GM23338 (cell line): ENCODE measurements around the gene CD300E. TPM values are rescaled to one million over a fixed set of nuclear protein-coding genes. Genes with fewer than 3 reads are reported as not detected.

Experiments used
- ATAC-seq: fragments of 200-7000 bp; cut with Tn5 transposase; 3 replicates; pipeline ENCODE4 v1.9.1; 2020
- DNase-seq: peaks from one replicate; pipeline ENCODE4 v3.0.0-alpha.2; 2015; ENCODE audit warnings: low spot score
- H2AFZ ChIP-seq: fragments of 200-600 bp; sonication (generic); 2 replicates; pipeline ENCODE4 v1.8.0; 2016; ENCODE audit warnings: antibody characterized with exemption, mild to moderate bottlenecking, moderate library complexity
- H3F3A ChIP-seq: fragments of 200-600 bp; sonication (generic); replicated peaks from 2 replicates; pipeline ENCODE4 v1.8.0; 2017; ENCODE audit warnings: antibody characterized with exemption, mixed run types, low read depth
- H3K27ac ChIP-seq: fragments of 200-600 bp; sonication (generic); 2 replicates; pipeline ENCODE4 v1.6.1; 2016; ENCODE audit warnings: low read depth
- H3K27me3 ChIP-seq: fragments of 200-600 bp; sonication (generic); 2 replicates; pipeline ENCODE4 v1.8.0; 2016; ENCODE audit warnings: mild to moderate bottlenecking, mixed run types, moderate library complexity; ENCODE audit not compliant: insufficient read depth
- H3K36me3 ChIP-seq: fragments of 200-600 bp; sonication (generic); 2 replicates; pipeline ENCODE4 v1.8.0; 2016; ENCODE audit warnings: mild to moderate bottlenecking; ENCODE audit not compliant: insufficient read depth
- H3K4me1 ChIP-seq: fragments of 200-600 bp; sonication (generic); 2 replicates; pipeline ENCODE4 v1.8.0; 2016; ENCODE audit warnings: mild to moderate bottlenecking, moderate library complexity; ENCODE audit not compliant: insufficient read depth
- H3K4me2 ChIP-seq: fragments of 200-600 bp; sonication (generic); 2 replicates; pipeline ENCODE4 v1.7.1; 2017; ENCODE audit warnings: mixed run types
- H3K4me3 ChIP-seq: fragments of 200-600 bp; sonication (generic); 2 replicates; pipeline ENCODE4 v1.6.1; 2016; ENCODE audit warnings: mixed run types
- H3K79me2 ChIP-seq: fragments of 200-600 bp; sonication (generic); replicated peaks from 2 replicates; pipeline ENCODE4 v1.8.0; 2017; ENCODE audit warnings: mild to moderate bottlenecking; ENCODE audit not compliant: insufficient read depth
- H3K9me2 ChIP-seq: fragments of 200-600 bp; sonication (generic); 2 replicates; pipeline ENCODE4 v1.8.0; 2017; ENCODE audit not compliant: insufficient read depth
- H4K20me1 ChIP-seq: fragments of 200-600 bp; sonication (generic); replicated peaks from 2 replicates; pipeline ENCODE4 v1.8.0; 2017; ENCODE audit warnings: mild to moderate bottlenecking; ENCODE audit not compliant: insufficient read depth
- H3K27ac Mint-ChIP-seq: 2 replicates; pipeline ENCODE4 v1.8.0; 2020; ENCODE audit warnings: inconsistent platforms, mild to moderate bottlenecking, moderate library complexity, mixed read lengths
- H3K27me3 Mint-ChIP-seq: 3 replicates; pipeline ENCODE4 v1.8.0; 2022; ENCODE audit warnings: low read depth, mild to moderate bottlenecking, moderate library complexity, mixed read lengths, inconsistent platforms; ENCODE audit not compliant: insufficient read depth, poor library complexity
- H3K36me3 Mint-ChIP-seq: 3 replicates; pipeline ENCODE4 v1.8.0; 2021; ENCODE audit warnings: low read depth, mild to moderate bottlenecking, inconsistent platforms, moderate library complexity, mixed read lengths
- H3K4me1 Mint-ChIP-seq: 3 replicates; pipeline ENCODE4 v1.8.0; 2020; ENCODE audit warnings: mild to moderate bottlenecking, inconsistent platforms, mixed read lengths
- H3K4me3 Mint-ChIP-seq: 3 replicates; pipeline ENCODE4 v1.8.0; 2021; ENCODE audit warnings: moderate library complexity, mild to moderate bottlenecking, inconsistent platforms, mixed read lengths
- H3K9me3 Mint-ChIP-seq: 3 replicates; pipeline ENCODE4 v1.8.0; 2020; ENCODE audit warnings: moderate library complexity, mild to moderate bottlenecking, inconsistent platforms, mixed read lengths
- EZH2 ChIP-seq: fragments of 200-600 bp; sonication (generic); IDR thresholded peaks from one replicate; pipeline ENCODE4 v1.8.0; 2017; ENCODE audit warnings: antibody characterized with exemption, mild to moderate bottlenecking, low read depth; ENCODE audit not compliant: unreplicated experiment
- EZH2phosphoT487 ChIP-seq: fragments of 200-600 bp; sonication (generic); IDR thresholded peaks from one replicate; pipeline ENCODE4 v1.8.1; 2018; ENCODE audit warnings: antibody characterized with exemption; ENCODE audit not compliant: unreplicated experiment
- JUNB ChIP-seq: IDR thresholded peaks from one replicate; pipeline ENCODE4 v1.6.1; 2016; ENCODE audit warnings: antibody characterized with exemption; ENCODE audit not compliant: unreplicated experiment
- NANOG ChIP-seq: IDR thresholded peaks from 2 replicates; pipeline ENCODE4 v1.6.1; 2016; ENCODE audit warnings: antibody characterized with exemption, borderline replicate concordance
- POLR2AphosphoS5 ChIP-seq: IDR thresholded peaks from 2 replicates; pipeline ENCODE4 v1.6.1; 2016; ENCODE audit warnings: antibody characterized with exemption, low read depth
- STAT1 ChIP-seq: IDR thresholded peaks from one replicate; pipeline ENCODE4 v1.6.1; 2016; ENCODE audit warnings: antibody characterized with exemption; ENCODE audit not compliant: unreplicated experiment
- ZNF114 ChIP-seq: fragments of 250-450 bp; sonication (Bioruptor Pico); IDR thresholded peaks from 2 replicates; pipeline ENCODE4 v1.5.0; 2020; ENCODE audit warnings: mild to moderate bottlenecking, moderate library complexity
- ZNF331 ChIP-seq: fragments of 250-450 bp; sonication (Bioruptor Pico); IDR thresholded peaks from 2 replicates; pipeline ENCODE4 v1.5.0; 2020; ENCODE audit warnings: low read depth, mild to moderate bottlenecking, moderate library complexity
- polyA plus RNA-seq: library from polyadenylated mRNA; unstranded; fragments of >200 nt; fragmentation: Nextera tagmentation; extraction: Ambion mirVana; gene quantifications from 2 replicates; pipeline ENCODE4 v1.2.1, GENCODE V29; 2016
- total RNA-seq: library from RNA; depleted of rRNA; stranded (reverse); fragments of >200 nt; shearing (Covaris generic); gene quantifications from 2 replicates; pipeline ENCODE4 v1.2.3, GENCODE V29; 2014
- TF ChIP-seq, protein P1 (sequence below): fragments of 250-450 bp; sonication (Bioruptor Pico); IDR thresholded peaks from 2 replicates; pipeline ENCODE4 v1.5.0; 2020; ENCODE audit warnings: mild to moderate bottlenecking, moderate library complexity
- TF ChIP-seq, protein P2 (sequence below): IDR thresholded peaks from 2 replicates; pipeline ENCODE4 v1.6.1; 2016; ENCODE audit warnings: antibody characterized with exemption

CD300E gene
- total and polyA plus RNA-seq, 2 experiments from 2014 or later = not detected

- TF ChIP-seq, protein P1, sequence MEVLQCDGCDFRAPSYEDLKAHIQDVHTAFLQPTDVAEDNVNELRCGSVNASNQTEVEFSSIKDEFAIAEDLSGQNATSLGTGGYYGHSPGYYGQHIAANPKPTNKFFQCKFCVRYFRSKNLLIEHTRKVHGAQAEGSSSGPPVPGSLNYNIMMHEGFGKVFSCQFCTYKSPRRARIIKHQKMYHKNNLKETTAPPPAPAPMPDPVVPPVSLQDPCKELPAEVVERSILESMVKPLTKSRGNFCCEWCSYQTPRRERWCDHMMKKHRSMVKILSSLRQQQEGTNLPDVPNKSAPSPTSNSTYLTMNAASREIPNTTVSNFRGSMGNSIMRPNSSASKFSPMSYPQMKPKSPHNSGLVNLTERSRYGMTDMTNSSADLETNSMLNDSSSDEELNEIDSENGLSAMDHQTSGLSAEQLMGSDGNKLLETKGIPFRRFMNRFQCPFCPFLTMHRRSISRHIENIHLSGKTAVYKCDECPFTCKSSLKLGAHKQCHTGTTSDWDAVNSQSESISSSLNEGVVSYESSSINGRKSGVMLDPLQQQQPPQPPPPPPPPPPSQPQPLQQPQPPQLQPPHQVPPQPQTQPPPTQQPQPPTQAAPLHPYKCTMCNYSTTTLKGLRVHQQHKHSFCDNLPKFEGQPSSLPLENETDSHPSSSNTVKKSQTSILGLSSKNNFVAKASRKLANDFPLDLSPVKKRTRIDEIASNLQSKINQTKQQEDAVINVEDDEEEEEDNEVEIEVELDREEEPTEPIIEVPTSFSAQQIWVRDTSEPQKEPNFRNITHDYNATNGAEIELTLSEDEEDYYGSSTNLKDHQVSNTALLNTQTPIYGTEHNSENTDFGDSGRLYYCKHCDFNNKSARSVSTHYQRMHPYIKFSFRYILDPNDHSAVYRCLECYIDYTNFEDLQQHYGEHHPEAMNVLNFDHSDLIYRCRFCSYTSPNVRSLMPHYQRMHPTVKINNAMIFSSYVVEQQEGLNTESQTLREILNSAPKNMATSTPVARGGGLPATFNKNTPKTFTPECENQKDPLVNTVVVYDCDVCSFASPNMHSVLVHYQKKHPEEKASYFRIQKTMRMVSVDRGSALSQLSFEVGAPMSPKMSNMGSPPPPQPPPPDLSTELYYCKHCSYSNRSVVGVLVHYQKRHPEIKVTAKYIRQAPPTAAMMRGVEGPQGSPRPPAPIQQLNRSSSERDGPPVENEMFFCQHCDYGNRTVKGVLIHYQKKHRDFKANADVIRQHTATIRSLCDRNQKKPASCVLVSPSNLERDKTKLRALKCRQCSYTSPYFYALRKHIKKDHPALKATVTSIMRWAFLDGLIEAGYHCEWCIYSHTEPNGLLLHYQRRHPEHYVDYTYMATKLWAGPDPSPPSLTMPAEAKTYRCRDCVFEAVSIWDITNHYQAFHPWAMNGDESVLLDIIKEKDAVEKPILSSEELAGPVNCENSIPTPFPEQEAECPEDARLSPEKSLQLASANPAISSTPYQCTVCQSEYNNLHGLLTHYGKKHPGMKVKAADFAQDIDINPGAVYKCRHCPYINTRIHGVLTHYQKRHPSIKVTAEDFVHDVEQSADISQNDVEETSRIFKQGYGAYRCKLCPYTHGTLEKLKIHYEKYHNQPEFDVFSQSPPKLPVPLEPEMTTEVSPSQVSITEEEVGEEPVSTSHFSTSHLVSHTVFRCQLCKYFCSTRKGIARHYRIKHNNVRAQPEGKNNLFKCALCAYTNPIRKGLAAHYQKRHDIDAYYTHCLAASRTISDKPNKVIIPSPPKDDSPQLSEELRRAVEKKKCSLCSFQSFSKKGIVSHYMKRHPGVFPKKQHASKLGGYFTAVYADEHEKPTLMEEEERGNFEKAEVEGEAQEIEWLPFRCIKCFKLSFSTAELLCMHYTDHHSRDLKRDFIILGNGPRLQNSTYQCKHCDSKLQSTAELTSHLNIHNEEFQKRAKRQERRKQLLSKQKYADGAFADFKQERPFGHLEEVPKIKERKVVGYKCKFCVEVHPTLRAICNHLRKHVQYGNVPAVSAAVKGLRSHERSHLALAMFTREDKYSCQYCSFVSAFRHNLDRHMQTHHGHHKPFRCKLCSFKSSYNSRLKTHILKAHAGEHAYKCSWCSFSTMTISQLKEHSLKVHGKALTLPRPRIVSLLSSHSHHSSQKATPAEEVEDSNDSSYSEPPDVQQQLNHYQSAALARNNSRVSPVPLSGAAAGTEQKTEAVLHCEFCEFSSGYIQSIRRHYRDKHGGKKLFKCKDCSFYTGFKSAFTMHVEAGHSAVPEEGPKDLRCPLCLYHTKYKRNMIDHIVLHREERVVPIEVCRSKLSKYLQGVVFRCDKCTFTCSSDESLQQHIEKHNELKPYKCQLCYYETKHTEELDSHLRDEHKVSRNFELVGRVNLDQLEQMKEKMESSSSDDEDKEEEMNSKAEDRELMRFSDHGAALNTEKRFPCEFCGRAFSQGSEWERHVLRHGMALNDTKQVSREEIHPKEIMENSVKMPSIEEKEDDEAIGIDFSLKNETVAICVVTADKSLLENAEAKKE (CRISPR knock-in tag) = no peak
- no peak for TF ChIP-seq ZNF114 (CRISPR knock-in tag)
Observed at GRCh38 chr17:74643826-74644225, 20.3 kb upstream of the CD300E start (continued).

GRCh38 chr17:74642995-74643394 lies 19.5 kb upstream of the CD300E start:
- no peaks in the 10 kb centered on the region for H3K27me3 ChIP-seq
- no peak overlapping the region for H3K27ac Mint-ChIP-seq
- H3K4me1 ChIP-seq = peaks cover 4% of the 10 kb centered on the region; the same call in 1 of the 2 replicates
- DNase-seq (no peak), ATAC-seq (no peak)
- H4K20me1 ChIP-seq = no peaks in the 10 kb centered on the region
- H3K4me3 ChIP-seq = no peak overlapping the region
- no peak overlapping the region for H3K4me2 ChIP-seq
- no peaks in the 10 kb centered on the region for H3K9me3 Mint-ChIP-seq
- H3K79me2 ChIP-seq = no peaks in the 10 kb centered on the region
- no peak overlapping the region for H3K4me3 Mint-ChIP-seq
- peaks cover 9% of the 10 kb centered on the region for H3K27me3 Mint-ChIP-seq
- no peaks in the 10 kb centered on the region for H3K36me3 Mint-ChIP-seq
- no peaks in the 10 kb centered on the region for H3K9me2 ChIP-seq
- H2AFZ ChIP-seq = no peak overlapping the region
- H3F3A ChIP-seq = no peaks in the 10 kb centered on the region
- no peak overlapping the region for H3K27ac ChIP-seq
- no peaks in the 10 kb centered on the region for H3K36me3 ChIP-seq
- H3K4me1 Mint-ChIP-seq = peaks cover 23% of the 10 kb centered on the region
- TF ChIP-seq, protein P2, sequence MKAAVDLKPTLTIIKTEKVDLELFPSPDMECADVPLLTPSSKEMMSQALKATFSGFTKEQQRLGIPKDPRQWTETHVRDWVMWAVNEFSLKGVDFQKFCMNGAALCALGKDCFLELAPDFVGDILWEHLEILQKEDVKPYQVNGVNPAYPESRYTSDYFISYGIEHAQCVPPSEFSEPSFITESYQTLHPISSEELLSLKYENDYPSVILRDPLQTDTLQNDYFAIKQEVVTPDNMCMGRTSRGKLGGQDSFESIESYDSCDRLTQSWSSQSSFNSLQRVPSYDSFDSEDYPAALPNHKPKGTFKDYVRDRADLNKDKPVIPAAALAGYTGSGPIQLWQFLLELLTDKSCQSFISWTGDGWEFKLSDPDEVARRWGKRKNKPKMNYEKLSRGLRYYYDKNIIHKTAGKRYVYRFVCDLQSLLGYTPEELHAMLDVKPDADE = no peak
- TF ChIP-seq EZH2 (no peak), ZNF331 (CRISPR knock-in tag) (no peak), STAT1 (no peak), EZH2phosphoT487 (no peak), NANOG (no peak), JUNB (no peak), POLR2AphosphoS5 (no peak)
- TF ChIP-seq, protein P1 (CRISPR knock-in tag) = no peak
